Panc1 (cell line): Measurements from ENCODE around the gene NIPBL. TPM values are rescaled to one million over a fixed set of nuclear protein-coding genes. Genes with fewer than 3 reads are reported as not detected.

Experiments
- ATAC-seq: fragments of 200-7000 bp; cut with Tn5 transposase; 2 replicates; pipeline ENCODE4 v1.9.1; 2020; ENCODE audit warnings: mild to moderate bottlenecking, moderate library complexity
- BruUV-seq: library from RNA; stranded (reverse); fragments of 400-500 nt; replicated peaks from 2 replicates; lab custom pipeline; 2021; lab: Mats Ljungman, UMichigan
- CTCF ChIA-PET: fragments of 300-600 bp; sonication (Branson Sonifier 250); formaldehyde crosslinking; loops from one replicate; lab custom pipeline; 2022; ENCODE audit warnings: antibody characterized with exemption; lab: Charles Lee
- POLR2A ChIA-PET: fragments of 300-600 bp; sonication (Branson Sonifier 250); formaldehyde crosslinking; loops from one replicate; lab custom pipeline; 2022; ENCODE audit warnings: antibody characterized with exemption; lab: Charles Lee
- DNase-seq: peaks from one replicate; pipeline ENCODE4 v3.0.0-alpha.2; 2010; ENCODE audit warnings: low read depth, low spot score
- H3K27ac ChIP-seq: 2 replicates; pipeline ENCODE4 v1.5.1; 2011; ENCODE audit warnings: mild to moderate bottlenecking, low read length, inconsistent platforms
- H3K27me3 ChIP-seq: fragments of 200-500 bp; sonication (Bioruptor generic); 2 replicates; pipeline ENCODE4 v1.6.0; 2014; ENCODE audit warnings: low read length, inconsistent platforms; ENCODE audit not compliant: control insufficient read depth, insufficient read depth
- H3K36me3 ChIP-seq: fragments of 200-500 bp; sonication (Bioruptor generic); 2 replicates; pipeline ENCODE4 v1.5.1; 2014; ENCODE audit warnings: inconsistent platforms, mild to moderate bottlenecking, low read length, moderate library complexity; ENCODE audit not compliant: control insufficient read depth, insufficient read depth
- H3K4me1 ChIP-seq: 2 replicates; pipeline ENCODE4 v1.5.1; 2011; ENCODE audit warnings: inconsistent platforms, mild to moderate bottlenecking, low read length, moderate library complexity; ENCODE audit not compliant: control insufficient read depth, insufficient read depth
- H3K4me3 ChIP-seq, 2 experiments: 2 replicates each; pipeline ENCODE4 v1.5.1; 2011 to 2012; ENCODE audit warnings: low read depth in 2 of 2, low read length in 2 of 2, mild to moderate bottlenecking in 2 of 2, inconsistent platforms in 1 of 2, moderate library complexity in 1 of 2
- H3K9me3 ChIP-seq: fragments of 200-500 bp; sonication (Bioruptor generic); 2 replicates; pipeline ENCODE4 v1.5.1; 2014; ENCODE audit warnings: low read depth, mild to moderate bottlenecking, inconsistent platforms, low read length, moderate library complexity; ENCODE audit not compliant: control insufficient read depth, insufficient read depth
- POLR2AphosphoS5 ChIP-seq: IDR thresholded peaks from 2 replicates; pipeline ENCODE4 v1.6.1; 2012; ENCODE audit warnings: mild to moderate bottlenecking, low read depth, low read length, moderate library complexity
- SIN3A ChIP-seq: IDR thresholded peaks from 2 replicates; pipeline ENCODE4 v1.6.1; 2012; ENCODE audit warnings: low read depth, mild to moderate bottlenecking, low read length, moderate library complexity, borderline replicate concordance; ENCODE audit not compliant: insufficient read depth
- TCF7L2 ChIP-seq: IDR thresholded peaks from 2 replicates; pipeline ENCODE4 v1.6.1; 2011; ENCODE audit warnings: mild to moderate bottlenecking, low read depth, low read length, inconsistent platforms
- in situ Hi-C: cut with HindIII; loops from 2 replicates; pipeline ENCODE4 v1.10.0; 2016; ENCODE audit warnings: low sequenced_read_pairs, low pct_unique_long_range_greater_than_20kb
- intact Hi-C: fragments of 100-400 bp; cut with micrococcal nuclease; formaldehyde crosslinking; loops from one replicate; pipeline ENCODE4 v1.10.0; 2022; ENCODE audit not compliant: unreplicated experiment
- total RNA-seq: library from RNA; stranded (reverse); gene quantifications from one replicate; pipeline ENCODE4 v1.2.1, GENCODE V29; 2021; ENCODE audit not compliant: unreplicated experiment
- TF ChIP-seq, protein P1 (sequence below), 2 experiments: IDR thresholded peaks; 2 replicates each; pipeline ENCODE4 v1.6.1; 2011 to 2012; ENCODE audit warnings: low read depth in 2 of 2, control low read depth in 1 of 2, low read length in 1 of 2, mild to moderate bottlenecking in 1 of 2, moderate library complexity in 1 of 2; ENCODE audit not compliant: insufficient read depth in 1 of 2
- TF ChIP-seq, protein P2 (sequence below): fragments of 450-650 bp; IDR thresholded peaks from 2 replicates; pipeline ENCODE4 v1.5.1; 2017; ENCODE audit warnings: mild to moderate bottlenecking

NIPBL gene
- total RNA-seq, 1 experiment from 2014 or later, result 41.6 TPM

DNA sequence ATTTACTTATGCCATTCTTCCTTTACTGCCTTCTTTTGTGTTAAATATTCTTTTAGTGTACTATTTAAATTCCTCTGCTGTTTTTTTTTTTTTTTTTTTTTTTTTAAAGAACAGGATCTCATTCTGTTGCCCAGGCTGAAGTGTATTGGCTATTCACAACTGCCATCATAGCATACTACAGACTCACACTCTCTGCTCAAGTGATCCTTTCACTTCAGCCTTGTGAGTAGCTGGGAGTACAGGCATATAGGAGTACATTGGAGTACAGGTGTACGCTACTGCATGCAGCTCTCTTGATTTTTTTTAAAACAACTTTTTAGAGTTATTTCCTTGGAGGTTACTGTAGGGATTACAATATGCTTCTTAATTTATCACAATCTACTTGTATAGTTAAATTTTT, 56.1 kb downstream of the NIPBL start:
- no peak for TF ChIP-seq SIN3A
- no peak for TF ChIP-seq TCF7L2
- TF ChIP-seq, protein P1, sequence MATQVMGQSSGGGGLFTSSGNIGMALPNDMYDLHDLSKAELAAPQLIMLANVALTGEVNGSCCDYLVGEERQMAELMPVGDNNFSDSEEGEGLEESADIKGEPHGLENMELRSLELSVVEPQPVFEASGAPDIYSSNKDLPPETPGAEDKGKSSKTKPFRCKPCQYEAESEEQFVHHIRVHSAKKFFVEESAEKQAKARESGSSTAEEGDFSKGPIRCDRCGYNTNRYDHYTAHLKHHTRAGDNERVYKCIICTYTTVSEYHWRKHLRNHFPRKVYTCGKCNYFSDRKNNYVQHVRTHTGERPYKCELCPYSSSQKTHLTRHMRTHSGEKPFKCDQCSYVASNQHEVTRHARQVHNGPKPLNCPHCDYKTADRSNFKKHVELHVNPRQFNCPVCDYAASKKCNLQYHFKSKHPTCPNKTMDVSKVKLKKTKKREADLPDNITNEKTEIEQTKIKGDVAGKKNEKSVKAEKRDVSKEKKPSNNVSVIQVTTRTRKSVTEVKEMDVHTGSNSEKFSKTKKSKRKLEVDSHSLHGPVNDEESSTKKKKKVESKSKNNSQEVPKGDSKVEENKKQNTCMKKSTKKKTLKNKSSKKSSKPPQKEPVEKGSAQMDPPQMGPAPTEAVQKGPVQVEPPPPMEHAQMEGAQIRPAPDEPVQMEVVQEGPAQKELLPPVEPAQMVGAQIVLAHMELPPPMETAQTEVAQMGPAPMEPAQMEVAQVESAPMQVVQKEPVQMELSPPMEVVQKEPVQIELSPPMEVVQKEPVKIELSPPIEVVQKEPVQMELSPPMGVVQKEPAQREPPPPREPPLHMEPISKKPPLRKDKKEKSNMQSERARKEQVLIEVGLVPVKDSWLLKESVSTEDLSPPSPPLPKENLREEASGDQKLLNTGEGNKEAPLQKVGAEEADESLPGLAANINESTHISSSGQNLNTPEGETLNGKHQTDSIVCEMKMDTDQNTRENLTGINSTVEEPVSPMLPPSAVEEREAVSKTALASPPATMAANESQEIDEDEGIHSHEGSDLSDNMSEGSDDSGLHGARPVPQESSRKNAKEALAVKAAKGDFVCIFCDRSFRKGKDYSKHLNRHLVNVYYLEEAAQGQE (IDR thresholded peaks at IDR 0.05; ENCODE audit: insufficient read depth in 1 of 2, low read depth in 2 of 2, low read length in 1 of 2), result no peak
- TF ChIP-seq, protein P2, sequence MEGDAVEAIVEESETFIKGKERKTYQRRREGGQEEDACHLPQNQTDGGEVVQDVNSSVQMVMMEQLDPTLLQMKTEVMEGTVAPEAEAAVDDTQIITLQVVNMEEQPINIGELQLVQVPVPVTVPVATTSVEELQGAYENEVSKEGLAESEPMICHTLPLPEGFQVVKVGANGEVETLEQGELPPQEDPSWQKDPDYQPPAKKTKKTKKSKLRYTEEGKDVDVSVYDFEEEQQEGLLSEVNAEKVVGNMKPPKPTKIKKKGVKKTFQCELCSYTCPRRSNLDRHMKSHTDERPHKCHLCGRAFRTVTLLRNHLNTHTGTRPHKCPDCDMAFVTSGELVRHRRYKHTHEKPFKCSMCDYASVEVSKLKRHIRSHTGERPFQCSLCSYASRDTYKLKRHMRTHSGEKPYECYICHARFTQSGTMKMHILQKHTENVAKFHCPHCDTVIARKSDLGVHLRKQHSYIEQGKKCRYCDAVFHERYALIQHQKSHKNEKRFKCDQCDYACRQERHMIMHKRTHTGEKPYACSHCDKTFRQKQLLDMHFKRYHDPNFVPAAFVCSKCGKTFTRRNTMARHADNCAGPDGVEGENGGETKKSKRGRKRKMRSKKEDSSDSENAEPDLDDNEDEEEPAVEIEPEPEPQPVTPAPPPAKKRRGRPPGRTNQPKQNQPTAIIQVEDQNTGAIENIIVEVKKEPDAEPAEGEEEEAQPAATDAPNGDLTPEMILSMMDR, result no peak
- TF ChIP-seq POLR2AphosphoS5, result no peak
- ChIA-PET CTCF (no interaction called here), POLR2A (no interaction called here)
- no peak overlapping the region for H3K27ac ChIP-seq
- intact Hi-C loops, result no loop called here
- no peaks in the 10 kb centered on the region for H3K36me3 ChIP-seq
- in situ Hi-C loops, result no loop called here
- no peak overlapping the region for H3K4me3 ChIP-seq
- H3K4me1 ChIP-seq, result peaks cover 2% of the 10 kb centered on the region; the same call in 1 of the 2 replicates
- no peaks in the 10 kb centered on the region for H3K27me3 ChIP-seq
- H3K9me3 ChIP-seq, result no peaks in the 10 kb centered on the region
- DNase-seq (no peak), ATAC-seq (no peak)
- BruUV-seq, result no TSS peak

- Histone ChIP-seq H3K9me3 (no peaks in the 10 kb centered on the region), H3K27me3 (no peaks in the 10 kb centered on the region), H3K36me3 (no peaks in the 10 kb centered on the region), H3K4me1 (peaks cover 6% of the 10 kb centered on the region), H3K27ac (no peak overlapping the region), H3K4me3 (no peak overlapping the region)
- in situ Hi-C loops (no loop called here), intact Hi-C loops (no loop called here)
- no peak for ATAC-seq
- TF ChIP-seq, protein P1 (IDR thresholded peaks at IDR 0.05; ENCODE audit: insufficient read depth in 1 of 2, low read depth in 2 of 2, low read length in 1 of 2), result no peak
- TF ChIP-seq SIN3A (no peak), TCF7L2 (no peak), POLR2AphosphoS5 (no peak)
- TF ChIP-seq, protein P2, result no peak
- DNase-seq, result no peak
- CTCF ChIA-PET, result no interaction called here
- POLR2A ChIA-PET, result no interaction called here
- no TSS peak for BruUV-seq
These were observed 58.3 kb downstream of the NIPBL start for GRCh38 chr5:36934740-36935356.
